ENCODE results near the gene AGAP1.
A peak's percentile ranks its signal among the peaks of the same experiment; 100 is the strongest.

Gene AGAP1

DNA sequence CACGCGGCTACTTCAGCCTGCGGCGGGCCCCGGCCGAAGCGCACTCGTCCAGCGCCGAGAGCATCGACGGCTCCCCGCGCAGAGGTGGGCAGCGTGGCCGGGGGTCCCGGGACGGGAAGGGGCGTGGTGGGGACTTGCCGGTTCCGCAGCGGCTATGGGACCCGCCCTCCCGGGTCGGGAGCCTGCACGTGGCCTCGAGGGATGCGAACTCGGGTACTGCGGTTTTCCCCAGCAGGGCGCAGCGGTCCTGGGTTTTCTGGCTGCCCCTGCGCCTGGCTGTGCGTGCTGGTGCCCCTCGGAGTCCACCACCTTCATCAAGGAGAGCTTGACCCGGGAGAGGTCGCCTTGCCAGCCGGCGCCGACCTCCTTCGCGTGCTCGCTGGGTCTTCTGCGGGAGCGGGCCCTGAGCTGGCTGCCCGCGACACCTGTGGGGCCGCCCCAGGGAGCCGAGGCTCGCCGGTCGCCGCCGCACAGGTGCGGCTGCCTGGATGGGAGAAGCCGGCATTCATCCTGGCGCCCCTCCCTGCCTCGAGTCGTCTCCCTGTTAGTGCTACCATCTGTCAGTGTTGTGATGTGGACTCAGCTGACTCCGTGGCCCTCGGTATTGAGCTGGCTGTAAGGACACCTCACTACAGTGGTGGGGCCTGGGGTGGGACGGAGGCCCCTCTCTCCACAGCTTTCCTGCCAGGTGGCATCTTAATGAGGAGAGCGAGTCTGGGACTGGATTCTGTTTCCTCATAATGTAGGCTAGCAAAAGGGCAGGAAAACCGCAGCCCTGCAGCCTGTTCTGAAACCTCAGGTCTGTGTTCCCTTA, 177.3 kb downstream of the AGAP1 start:
- DNase-seq, result no peak

DNA sequence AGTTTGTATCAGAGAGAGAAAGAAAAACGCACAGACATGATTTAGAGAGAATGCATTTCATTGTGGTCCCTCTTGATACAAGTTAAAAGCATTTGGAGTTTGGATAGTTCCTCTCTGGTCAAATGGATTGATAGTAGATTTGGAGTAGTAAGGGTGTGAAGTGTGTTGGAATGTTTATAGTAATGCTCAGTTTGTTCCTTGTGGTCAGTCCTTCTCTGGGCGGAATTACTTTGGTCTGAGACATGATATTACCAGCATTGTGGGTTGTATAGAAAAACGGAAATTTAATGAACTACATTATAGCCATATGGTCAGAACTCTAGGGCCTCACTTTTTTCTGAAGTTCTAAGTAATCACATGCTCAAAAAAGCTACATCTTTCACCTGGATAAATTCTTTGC, 178.9 kb downstream of the AGAP1 start:
- no peak for DNase-seq

GRCh38 chr2:235674146-235674545, 180.3 kb downstream of the AGAP1 start:
- no peak for DNase-seq

DNA sequence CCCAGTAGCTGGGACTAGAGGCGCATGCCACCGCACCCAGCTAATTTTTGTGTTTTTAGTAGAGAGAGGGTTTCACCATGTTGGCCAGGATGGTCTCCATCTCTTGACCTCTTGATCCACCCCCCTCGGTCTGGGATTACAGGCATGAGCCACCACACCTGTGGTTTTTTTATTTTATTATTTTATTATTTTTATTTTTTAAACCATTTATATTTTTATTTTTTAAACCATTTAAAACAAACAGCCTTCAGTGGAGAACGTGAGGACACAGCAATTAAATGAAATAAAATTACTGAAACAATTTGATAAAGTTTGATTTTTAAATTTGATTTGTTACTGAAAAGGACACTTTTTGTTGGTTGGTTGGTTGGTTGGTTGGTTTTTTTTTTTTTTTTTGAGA, 181.0 kb downstream of the AGAP1 start:
- DNase-seq, result no peak

DNA sequence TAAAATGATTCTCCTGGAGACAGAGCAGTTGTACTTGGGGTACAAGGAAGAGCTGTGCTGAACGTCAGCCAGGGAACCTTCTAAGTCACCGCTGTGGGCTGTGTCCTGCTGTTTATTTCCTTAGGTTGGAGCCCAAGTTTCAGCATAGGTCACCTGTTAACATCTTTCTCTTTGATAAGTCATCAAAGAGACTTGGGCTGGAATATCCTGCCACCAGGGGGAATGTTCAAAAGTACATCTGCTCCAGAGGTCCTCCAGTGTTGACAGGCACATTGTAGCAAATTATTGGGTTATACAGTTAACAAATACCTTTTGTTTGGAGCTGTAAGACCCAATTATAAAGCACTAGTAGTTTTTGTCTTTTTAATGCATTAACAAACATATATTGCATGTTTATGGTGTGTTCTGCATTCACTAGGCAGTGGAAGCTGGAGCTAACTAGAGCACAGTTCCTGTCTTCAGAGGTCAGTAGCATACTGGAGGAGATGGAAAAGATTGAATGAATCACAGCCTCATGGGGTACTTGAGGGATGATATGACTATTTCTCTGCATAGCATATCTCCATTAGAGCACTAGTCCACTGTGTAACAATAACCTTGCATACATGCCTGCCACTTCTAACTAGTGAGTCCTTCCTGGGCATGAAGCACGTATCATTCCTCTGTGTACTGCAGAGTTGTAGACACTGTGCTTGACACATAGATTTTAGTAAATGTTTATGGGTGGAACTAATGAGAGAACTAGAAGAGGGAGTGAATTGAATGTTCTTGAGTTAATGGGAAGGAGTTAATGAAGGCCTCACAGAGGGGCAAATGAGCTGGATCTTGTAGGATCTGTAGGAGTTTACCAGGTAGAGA, 182.1 kb downstream of the AGAP1 start:
- DNase-seq, result no peak

DNA sequence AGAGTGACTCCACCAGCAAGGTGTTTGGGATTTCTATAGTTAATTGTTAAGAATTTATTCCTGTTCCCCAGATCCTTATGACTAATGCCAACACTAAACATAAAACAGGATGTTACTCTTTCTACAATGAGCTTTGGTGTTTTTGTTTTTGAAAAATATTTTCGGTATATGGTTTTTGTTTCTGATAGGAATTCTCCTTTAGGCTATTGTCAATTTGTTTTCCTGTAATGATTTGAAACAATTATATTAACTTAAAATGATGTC, 182.6 kb downstream of the AGAP1 start:
- no peak for DNase-seq

GRCh38 chr2:235677276-235677788, 183.5 kb downstream of the AGAP1 start:
- no peak for DNase-seq

- no peak for DNase-seq
Measured at GRCh38 chr2:235677937-235678336, 184.1 kb downstream of the AGAP1 start.

GRCh38 chr2:235678712-235679111, 184.9 kb downstream of the AGAP1 start:
- no peak for DNase-seq

GRCh38 chr2:235679471-235679870, 185.6 kb downstream of the AGAP1 start:
- no peak for DNase-seq

- peak in 1 of 2 donors; percentile 7 for DNase-seq
Measured at GRCh38 chr2:235685024-235685721, 191.3 kb downstream of the AGAP1 start.

- no peak for DNase-seq
Measured at GRCh38 chr2:235688511-235689426, 194.9 kb downstream of the AGAP1 start.

DNA sequence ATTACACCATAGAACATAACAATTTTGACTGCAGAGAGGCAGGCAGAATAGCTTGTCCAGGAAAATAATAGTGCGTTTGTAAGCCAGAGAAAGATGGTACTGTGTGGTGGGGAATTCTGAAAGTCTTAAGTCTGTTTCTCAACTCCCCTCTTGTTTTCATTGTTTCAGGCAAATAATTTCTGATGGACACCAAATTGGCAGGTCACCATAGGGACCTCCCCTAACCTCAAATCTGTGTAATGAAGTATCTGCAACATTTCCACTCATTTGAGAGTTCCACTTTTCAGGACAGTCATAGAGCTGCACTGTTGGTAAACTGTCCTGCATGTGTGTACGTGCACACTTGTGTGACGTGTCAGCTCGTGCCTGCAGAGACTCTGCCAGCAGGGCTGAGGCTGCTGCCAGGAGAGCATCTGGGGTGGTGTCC, 195.6 kb downstream of the AGAP1 start:
- DNase-seq, result no peak

GRCh38 chr2:235690082-235690808, 196.4 kb downstream of the AGAP1 start:
- DNase-seq, result no peak

DNA sequence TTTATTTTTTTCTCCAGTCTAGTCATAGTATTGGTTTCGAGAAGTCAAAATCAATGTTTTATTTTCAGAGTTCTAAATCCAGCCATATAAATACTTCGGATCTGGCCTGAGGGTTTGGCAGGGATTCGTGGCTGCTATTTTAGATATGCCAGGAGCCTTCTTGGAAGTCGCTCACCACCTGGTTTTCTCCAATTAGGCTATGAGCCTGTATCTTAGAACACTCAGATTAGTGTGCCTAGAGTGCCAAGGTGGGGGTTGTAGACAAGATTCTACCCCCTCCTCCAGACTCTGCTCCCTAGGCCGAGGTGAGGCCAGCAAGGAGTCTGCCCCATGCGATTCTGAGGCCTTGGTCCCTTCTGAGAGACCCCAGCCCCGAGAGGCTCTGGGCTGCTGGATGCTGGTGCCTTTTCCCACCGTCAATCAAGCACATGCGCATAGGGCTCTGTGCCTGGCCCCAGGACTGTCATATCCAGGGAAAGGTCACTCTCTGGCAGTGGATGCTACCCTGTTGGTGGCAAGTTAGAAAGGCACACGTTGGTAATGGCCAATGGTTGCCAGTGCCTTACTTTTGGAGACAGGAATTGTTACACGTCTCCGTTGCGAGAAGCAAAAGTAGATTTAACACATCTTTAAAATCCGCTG, 197.1 kb downstream of the AGAP1 start:
- no peak for DNase-seq

DNA sequence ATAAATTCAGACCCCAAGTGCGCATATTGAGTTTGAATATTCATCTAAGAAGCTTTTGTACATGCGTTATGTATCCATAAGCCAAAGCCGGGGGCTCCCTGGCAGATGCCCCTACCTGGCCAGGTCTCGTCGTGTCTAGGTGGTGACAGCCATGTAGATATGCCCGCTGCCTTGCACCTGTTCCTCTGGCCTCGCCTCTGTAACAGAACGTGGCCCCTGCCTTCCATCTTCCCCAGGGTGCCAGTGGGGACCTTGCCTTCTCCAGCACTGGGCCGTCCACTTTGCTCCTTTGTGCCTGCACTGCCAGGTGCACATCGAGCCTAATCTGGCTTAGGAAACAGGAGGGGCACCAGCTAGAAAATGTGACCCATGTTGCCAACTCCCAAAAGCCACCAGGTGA, 198.2 kb downstream of the AGAP1 start:
- DNase-seq, result no peak

GRCh38 chr2:235692671-235693171, 198.9 kb downstream of the AGAP1 start:
- no peak for DNase-seq

DNA sequence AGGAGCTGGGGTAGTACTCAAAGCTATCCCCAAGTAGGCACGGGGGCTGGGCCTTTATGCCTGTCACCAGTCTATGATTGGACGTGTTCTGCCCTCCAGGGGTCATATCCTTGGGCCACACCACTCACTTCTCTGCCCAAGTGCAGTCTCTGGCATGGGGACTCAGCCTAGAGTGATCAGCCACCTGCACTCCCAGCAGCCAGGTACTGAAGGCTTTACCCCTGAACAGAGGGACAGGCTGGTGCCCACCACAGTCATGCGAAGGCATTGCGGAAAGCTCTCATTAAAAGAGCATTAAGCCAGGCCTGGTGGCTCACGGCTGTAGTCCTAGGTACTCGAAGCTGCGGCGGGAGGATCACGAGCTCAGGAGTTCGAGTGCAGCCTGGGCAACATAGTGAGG, 199.4 kb downstream of the AGAP1 start:
- no peak for DNase-seq

- DNase-seq, result no peak
Measured at GRCh38 chr2:235694721-235695601, 201.1 kb downstream of the AGAP1 start.

- no peak for DNase-seq
Measured at GRCh38 chr2:235695602-235695895, 201.7 kb downstream of the AGAP1 start.
